8988T (cell line): Measurements from ENCODE around the gene HDAC2.
"Not testable (repeated sequence)": the region's sequence is repeated elsewhere in the genome, so short reads cannot be mapped to it uniquely, and the experiment has no call there.

Source experiments
- DNase-seq: peaks from one replicate; pipeline ENCODE4 v3.0.0; 2011

The HDAC2 gene

DNA sequence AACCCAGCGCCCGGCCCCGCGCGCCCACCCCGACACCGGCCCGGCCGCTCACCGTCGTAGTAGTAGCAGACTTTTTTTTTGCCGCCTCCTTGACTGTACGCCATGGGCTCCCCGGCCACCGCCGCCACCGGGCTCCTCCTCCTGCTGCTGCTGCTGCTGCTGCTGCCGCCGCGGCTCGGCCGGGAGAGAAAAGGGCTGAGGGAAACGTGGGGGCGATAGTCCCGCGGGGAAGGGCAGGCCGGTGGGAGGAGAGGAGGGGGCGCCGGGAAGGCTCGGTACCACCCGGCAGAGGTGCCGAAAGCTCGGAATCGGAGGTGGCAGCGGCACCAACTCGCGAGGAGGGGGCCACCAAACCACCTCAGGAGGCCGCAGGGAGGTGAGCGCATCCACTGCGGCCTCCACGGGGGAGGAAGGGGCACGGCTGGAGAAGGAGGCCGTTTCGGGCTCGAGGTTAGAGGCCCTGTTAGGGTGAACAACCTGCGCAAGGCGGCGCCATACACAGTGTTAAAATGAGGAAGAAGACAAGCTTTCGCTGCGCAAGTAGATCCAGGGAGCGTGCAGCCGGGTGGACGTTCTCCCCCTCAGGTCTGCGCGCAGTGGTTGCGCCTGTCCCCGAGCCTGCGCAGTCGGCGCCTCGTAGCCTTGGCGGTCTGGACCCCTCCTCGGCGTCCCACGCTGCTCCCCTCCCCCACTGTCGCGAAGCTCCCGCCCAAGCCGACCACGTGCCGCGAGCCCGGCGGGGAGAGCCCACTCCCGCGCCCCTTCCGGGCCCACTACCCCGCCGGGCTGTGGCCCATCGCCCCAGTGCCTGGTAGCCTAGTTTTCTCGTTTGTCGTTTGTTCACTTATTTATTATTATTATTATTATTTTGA, at the start of gene HDAC2:
TSS of gene HDAC2 (minus strand) at position 344 of the 872 bp plus-strand sequence. CDS start at position 104, 240 bp downstream.
- DNase-seq: peak; percentile 69

- DNase-seq: no peak
These were observed 49.2 kb upstream of the HDAC2 start for GRCh38 chr6:114020196-114020595.

DNA sequence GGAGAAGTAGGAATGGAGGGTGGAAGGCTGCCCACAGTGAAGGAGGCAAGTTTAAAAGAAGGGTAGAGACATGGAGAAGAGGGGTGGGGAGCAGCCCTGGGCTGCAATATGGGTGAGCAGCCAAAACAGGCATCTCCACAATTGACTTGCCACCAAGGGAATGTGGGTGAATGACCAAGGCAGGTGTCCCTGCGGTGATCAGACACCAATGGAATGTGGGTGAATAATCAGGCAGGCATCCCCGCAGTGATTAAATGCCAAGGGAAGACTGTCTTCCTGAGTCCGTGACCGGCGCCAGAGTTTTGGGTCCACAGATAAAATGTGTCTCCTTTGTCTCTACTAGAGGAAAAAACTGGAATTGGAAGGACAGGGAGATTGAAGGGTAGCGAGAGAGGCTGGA, 46.2 kb upstream of the HDAC2 start:
- DNase-seq: not testable (repeated sequence)

- not testable (repeated sequence) for DNase-seq
These were observed 43.2 kb upstream of the HDAC2 start for GRCh38 chr6:114014106-114014505.

DNA sequence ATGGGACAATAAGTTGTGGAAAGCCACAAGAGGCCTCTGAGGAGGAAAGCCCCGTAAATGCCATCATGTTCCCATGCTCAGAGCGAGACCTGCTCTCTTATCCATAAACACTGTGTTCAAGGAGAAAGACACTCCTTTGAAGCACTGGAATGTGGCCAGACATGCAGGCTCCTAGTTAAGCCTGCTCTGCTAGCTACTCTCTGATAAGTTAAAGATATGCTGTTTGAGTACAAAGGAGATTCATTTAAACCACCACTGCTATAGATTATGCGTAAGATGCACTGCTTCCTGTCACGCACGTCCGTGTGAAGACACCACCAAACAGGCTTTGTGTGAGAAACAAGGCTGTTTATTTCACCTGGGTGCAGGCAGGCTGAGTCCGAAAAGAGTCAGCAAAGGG, 40.5 kb upstream of the HDAC2 start:
- DNase-seq: not testable (repeated sequence)

DNA sequence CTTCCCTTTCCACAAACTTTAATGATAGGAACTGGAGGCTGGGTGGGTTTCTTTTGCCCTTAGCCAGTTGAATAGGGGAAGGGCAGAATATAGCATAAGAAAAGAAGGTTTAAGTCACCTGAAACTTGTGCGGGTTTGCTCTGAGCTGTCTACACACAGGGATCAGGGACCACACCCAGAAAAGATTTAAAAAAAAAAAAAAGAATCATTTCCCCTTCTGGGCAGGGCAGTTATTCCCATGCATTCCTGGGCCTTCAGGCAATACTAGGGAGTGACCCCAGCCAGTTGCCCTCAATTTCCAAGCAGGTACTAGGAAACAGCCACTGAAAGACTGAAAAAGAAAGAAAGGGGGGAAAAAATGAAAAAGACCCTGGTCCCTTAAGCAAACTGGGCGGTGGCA, 39.6 kb upstream of the HDAC2 start:
- DNase-seq: no peak

DNA sequence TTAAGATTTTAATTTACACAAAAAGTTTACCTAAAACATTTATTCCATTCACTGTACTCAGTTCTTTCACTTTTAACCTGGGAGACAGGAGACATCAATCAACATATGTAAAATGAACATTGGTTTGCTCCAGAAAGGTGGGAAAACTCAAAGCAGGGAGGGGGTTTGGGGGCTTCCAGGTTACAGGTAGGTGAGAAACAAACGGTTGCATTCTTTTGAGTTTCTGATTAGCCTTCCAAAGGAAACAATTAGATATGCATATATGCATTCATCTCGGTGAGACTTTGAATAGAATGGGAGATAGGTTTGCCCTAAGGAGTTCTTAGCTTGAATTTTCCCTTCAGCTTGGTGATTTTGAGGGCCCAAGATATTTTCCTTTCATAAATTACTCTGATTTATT, 38.2 kb upstream of the HDAC2 start:
- no peak for DNase-seq

DNA sequence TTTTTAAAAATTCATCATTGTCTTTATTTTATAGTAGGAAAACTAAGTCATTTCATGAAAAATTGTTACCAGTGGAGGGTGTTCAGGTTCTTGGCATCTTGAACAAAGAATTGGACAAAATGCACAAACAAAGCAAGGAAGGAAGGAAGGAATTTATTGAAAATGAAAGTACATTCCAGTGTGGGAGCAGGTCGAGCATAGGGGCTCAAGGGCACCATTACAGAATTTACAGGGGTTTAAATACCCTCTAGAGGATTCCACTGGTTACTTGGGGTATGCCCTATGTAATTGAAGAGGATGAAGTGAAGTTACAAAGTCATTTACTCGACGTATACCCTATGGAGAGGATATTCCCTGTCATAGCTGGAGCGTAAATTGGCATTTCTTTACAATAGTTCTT, 37.4 kb upstream of the HDAC2 start:
- DNase-seq: no peak

DNA sequence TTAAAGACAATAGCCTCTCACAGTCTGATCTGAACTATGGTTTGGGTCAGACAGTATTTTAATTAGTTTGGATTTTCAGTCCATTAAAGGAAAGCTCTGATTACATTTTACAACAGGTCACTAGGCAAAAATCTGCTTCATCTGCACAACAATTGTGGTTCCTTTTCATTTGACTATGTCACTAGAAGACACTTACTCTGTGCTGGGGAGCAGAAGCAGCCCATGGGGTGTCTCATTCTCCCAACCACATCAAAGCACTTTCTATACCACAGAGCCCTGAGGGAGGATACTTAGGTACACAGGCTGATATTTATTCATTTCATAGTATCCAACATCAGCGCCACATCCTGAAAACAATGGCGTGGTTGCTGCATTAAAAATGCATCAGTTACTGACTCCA, 36.6 kb upstream of the HDAC2 start:
- no peak for DNase-seq

- no peak for DNase-seq
These were observed 30.4 kb upstream of the HDAC2 start for GRCh38 chr6:114001354-114001753.

DNA sequence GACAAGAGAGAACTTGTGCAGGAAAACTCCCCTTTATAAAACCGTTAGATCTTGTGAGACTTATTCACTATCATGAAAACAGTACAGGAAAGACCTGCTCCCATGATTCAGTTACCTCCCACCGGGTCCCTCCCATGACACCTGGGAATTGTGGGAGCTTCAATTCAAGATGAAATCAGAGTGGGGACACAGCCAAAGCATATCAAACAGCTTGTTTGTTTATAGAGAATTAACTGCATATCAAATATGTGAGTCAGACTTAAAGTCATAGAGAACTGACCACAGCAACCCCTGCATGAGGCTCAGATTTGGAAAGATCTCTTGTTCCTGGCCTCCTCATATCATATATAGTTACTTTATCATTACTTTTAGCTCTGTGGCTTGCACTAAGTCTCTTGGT, 29.1 kb upstream of the HDAC2 start:
- DNase-seq: no peak

- DNase-seq: no peak
These were observed 28.3 kb upstream of the HDAC2 start for GRCh38 chr6:113999284-113999683.

- DNase-seq: no peak
These were observed 27.9 kb upstream of the HDAC2 start for GRCh38 chr6:113998811-113999210.

DNA sequence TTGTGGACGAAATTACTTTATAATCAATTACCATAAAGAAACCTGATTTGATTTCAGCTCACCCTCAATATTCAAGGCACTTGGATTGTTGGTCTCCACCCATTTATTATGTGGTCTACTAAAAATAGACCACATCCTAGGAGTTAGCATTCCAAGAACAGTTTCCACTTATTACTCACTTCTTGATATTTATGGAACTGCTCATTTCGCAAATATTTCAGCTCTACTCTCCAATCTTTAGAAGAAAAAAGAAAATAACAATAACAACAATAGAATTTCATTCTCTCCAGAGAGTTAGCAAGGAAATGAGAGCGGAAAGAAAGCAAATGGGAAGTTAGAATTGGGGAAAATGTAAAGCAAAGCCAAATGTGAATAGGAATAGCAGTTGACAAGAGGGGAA, 26.2 kb upstream of the HDAC2 start:
- DNase-seq: peak; percentile 12

DNA sequence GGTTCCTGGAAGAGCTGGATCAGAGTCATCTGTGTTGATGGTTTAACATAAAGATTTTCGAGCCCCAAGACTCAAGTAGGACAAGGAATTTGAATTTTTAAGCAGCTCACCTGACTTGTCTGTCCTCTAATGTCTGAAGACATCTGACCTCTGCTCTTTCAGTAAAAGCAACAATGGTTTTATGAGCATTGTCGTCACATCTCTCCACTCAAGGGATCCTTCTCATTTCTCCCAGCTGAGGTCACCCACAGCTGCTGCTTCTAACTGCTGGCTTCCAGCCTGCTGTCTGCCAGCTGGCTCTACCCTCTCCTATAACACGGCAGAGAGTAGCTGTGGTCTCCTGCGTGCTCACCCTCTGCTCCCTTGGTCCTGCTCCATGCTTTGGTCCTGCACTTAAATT, 24.7 kb upstream of the HDAC2 start:
- DNase-seq: peak; percentile 20

- peak; percentile 48 for DNase-seq
These were observed 24.0 kb upstream of the HDAC2 start for GRCh38 chr6:113994934-113995342.

GRCh38 chr6:113989675-113990074, 18.7 kb upstream of the HDAC2 start:
- no peak for DNase-seq

GRCh38 chr6:113982675-113983074, 11.7 kb upstream of the HDAC2 start:
- DNase-seq: not testable (repeated sequence)

- DNase-seq: no peak
These were observed 11.2 kb upstream of the HDAC2 start for GRCh38 chr6:113982055-113982550.

DNA sequence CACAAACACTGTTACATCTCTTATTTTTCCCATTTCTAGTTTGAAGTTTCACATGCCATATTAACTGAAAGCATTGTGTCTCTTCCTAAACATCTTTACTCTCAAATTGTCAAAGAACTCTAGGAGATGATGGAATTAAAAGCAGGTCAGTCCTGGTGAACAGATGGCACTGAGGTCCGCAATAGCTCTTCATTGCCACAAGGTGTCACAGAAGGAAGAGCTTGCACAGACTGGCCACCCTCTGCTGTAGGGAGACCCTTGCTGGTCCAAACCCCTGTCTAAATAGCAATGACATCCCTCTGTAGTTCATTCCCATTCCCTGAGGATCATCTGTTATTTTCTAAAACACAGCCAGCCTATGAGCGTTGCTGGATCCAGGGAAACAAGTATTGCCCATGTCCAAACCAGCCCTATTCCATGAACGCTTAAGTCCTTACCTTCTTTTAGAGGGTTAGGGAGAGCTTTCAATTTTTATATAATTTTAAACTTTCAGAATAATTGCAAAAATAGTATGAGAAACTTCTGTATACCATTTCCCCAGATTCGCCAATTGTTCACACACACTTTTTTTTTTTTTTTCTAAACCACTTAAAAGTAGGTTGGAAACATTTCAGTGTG, 10.1 kb upstream of the HDAC2 start:
- DNase-seq: peak; percentile 17

- DNase-seq: no peak
These were observed 9.0 kb upstream of the HDAC2 start for GRCh38 chr6:113979937-113980336.

DNA sequence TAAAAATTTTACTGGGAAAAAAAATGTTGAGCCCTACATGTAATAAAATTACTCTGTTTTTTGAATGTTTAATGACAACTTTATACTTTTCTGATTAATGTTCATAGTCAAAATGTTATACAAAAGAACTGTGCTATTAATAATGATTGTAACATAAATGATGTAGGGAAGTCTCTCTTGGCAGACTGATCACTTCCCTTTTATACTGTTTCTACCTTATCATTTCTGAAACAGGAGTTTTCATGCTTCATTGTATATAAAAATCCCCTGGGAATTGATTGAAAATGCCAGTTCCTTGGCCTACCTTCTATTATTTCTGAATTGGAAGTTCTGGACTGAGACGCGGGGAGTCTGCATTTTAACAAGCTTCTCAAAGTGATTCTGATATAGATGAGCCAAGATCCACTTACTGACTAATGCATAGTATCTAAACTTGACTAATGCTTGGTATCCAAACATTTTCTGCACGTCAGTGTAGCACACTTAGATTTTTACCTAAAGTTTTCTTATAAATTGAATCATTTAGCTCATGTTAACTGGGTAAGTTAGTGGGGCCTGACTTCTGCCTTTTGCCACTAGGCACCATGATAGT, 7.2 kb upstream of the HDAC2 start:
- DNase-seq: no peak

- DNase-seq: no peak
These were observed 5.9 kb upstream of the HDAC2 start for GRCh38 chr6:113976806-113977205.

GRCh38 chr6:113971741-113972140, 793 bp upstream of the HDAC2 start:
- no peak for DNase-seq
